Tibial nerve (tissue), 4 donors: ENCODE results near the gene MARVELD3. TPM values are rescaled to one million over a fixed set of nuclear protein-coding genes. Genes with fewer than 3 reads are reported as not detected.

Experiments used
- DNase-seq, 2 donors: peaks; one replicate each; pipeline ENCODE4 v3.0.0-alpha.2; 2019; ENCODE audit warnings: low spot score in 2 of 2
- H3K27ac ChIP-seq, 4 donors: fragments of 200-600 bp; sonication (generic) in 3 of 4; one replicate each; pipeline ENCODE4 v1.5.1; 2017 to 2019; ENCODE audit warnings: mild to moderate bottlenecking in 1 of 4
- H3K27me3 ChIP-seq, 2 donors: fragments of 200-600 bp; sonication (generic) in 1 of 2; one replicate each; pipeline versions ENCODE4 v1.5.1 to v1.6.0; 2017 to 2019
- H3K36me3 ChIP-seq, 3 donors: fragments of 200-600 bp; sonication (generic); one replicate each; pipeline ENCODE4 v1.5.1; 2018 to 2019
- H3K4me1 ChIP-seq, 4 donors: fragments of 200-600 bp; sonication (generic) in 3 of 4; one replicate each; pipeline ENCODE4 v1.5.1; 2017 to 2019
- H3K4me3 ChIP-seq, 4 donors: fragments of 200-600 bp; sonication (generic) in 3 of 4; one replicate each; pipeline ENCODE4 v1.5.1; 2017 to 2019; ENCODE audit warnings: mild to moderate bottlenecking in 1 of 4, moderate library complexity in 1 of 4
- H3K9me3 ChIP-seq, 4 donors: fragments of 200-600 bp; sonication (generic) in 3 of 4; one replicate each; pipeline ENCODE4 v1.5.1; 2017 to 2019
- CTCF ChIP-seq, 5 experiments: fragments of 200-600 bp in 3 of 5; fragments of 450-650 bp in 2 of 5; sonication (generic) in 3 of 5; IDR thresholded peaks; one replicate each; pipeline ENCODE4 v1.5.1; 2016 to 2019; ENCODE audit warnings: antibody characterized with exemption in 5 of 5, mild to moderate bottlenecking in 3 of 5, moderate library complexity in 2 of 5
- EP300 ChIP-seq, 2 donors: sonication (generic); formaldehyde crosslinking; IDR thresholded peaks; one replicate each; pipeline ENCODE4 v1.6.1; 2017; ENCODE audit warnings: antibody characterized with exemption in 2 of 2, mild to moderate bottlenecking in 1 of 2
- POLR2A ChIP-seq, 2 donors: fragments of 450-650 bp; IDR thresholded peaks; one replicate each; pipeline ENCODE4 v1.6.1; 2017; ENCODE audit warnings: antibody characterized with exemption in 2 of 2, mild to moderate bottlenecking in 2 of 2, moderate library complexity in 2 of 2
- WGBS, 2 donors: methylation state at CpG; one replicate each; pipeline ENCODE4 v1.1.5; 2018; 5-methylcytosine and 5-hydroxymethylcytosine counted together
- total RNA-seq, 4 donors: library from RNA; depleted of rRNA; stranded (reverse); fragments of >200 nt; gene quantifications; one replicate each; pipeline ENCODE4 v1.1.0, GENCODE V29; 2016

MARVELD3 gene
- total RNA-seq, 4 donors from 2014 or later: 0.60 TPM; not detected in 3

GRCh38 chr16:71649704-71650103 is 23.7 kb downstream of the MARVELD3 start:
- WGBS, 2 donors: 95% methylated on average over 7 of the region's 7 CpGs
- H3K27ac ChIP-seq: no peak overlapping the region
- peaks cover 0 to 69% (median 3%) of the 10 kb centered on the region in 3 donors for H3K36me3 ChIP-seq
- no peaks in the 10 kb centered on the region for H3K4me1 ChIP-seq
- H3K9me3 ChIP-seq: no peaks in the 10 kb centered on the region
- no peak overlapping the region for H3K4me3 ChIP-seq
- TF ChIP-seq EP300 (IDR thresholded peaks at IDR 0.05) (no peak), POLR2A (IDR thresholded peaks at IDR 0.05) (no peak), CTCF (IDR thresholded peaks at IDR 0.05) (no peak)
- no peak for DNase-seq
- H3K27me3 ChIP-seq: no peaks in the 10 kb centered on the region

GRCh38 chr16:71658771-71659170 is 32.8 kb downstream of the MARVELD3 start:
- TF ChIP-seq EP300 (IDR thresholded peaks at IDR 0.05) (no peak), CTCF (IDR thresholded peaks at IDR 0.05) (no peak), POLR2A (IDR thresholded peaks at IDR 0.05) (no peak)
- 93% methylated on average over 4 of the region's 4 CpGs for WGBS, 2 donors
- Histone ChIP-seq H3K9me3 (no peaks in the 10 kb centered on the region), H3K27me3 (no peaks in the 10 kb centered on the region), H3K4me1 (no peaks in the 10 kb centered on the region), H3K4me3 (no peak overlapping the region), H3K36me3 (peaks cover 0 to 82% (median 5%) of the 10 kb centered on the region in 3 donors), H3K27ac (no peak overlapping the region)
- DNase-seq: no peak

- peaks cover 0 to 82% (median 5%) of the 10 kb centered on the region in 3 donors for H3K36me3 ChIP-seq
- no peak for TF ChIP-seq POLR2A (IDR thresholded peaks at IDR 0.05)
- no peak for TF ChIP-seq CTCF (IDR thresholded peaks at IDR 0.05)
- no peak for TF ChIP-seq EP300 (IDR thresholded peaks at IDR 0.05)
- 96 to 100% methylated on average over 2 of the region's 2 CpGs for WGBS, 2 donors
- no peaks in the 10 kb centered on the region for H3K4me1 ChIP-seq
- no peaks in the 10 kb centered on the region for H3K27me3 ChIP-seq
- DNase-seq: no peak
- no peaks in the 10 kb centered on the region for H3K9me3 ChIP-seq
- H3K4me3 ChIP-seq: no peak overlapping the region
- no peak overlapping the region for H3K27ac ChIP-seq
Measured at GRCh38 chr16:71659471-71659870, 33.5 kb downstream of the MARVELD3 start.

- no peaks in the 10 kb centered on the region for H3K27me3 ChIP-seq
- H3K9me3 ChIP-seq: no peaks in the 10 kb centered on the region
- H3K36me3 ChIP-seq: peaks cover 0 to 95% (median 0%) of the 10 kb centered on the region in 3 donors
- TF ChIP-seq CTCF (IDR thresholded peaks at IDR 0.05) (no peak), POLR2A (IDR thresholded peaks at IDR 0.05) (no peak), EP300 (IDR thresholded peaks at IDR 0.05) (no peak)
- WGBS, 2 donors: 79 to 89% methylated on average over 1 of the region's 1 CpG
- no peak overlapping the region for H3K4me3 ChIP-seq
- H3K4me1 ChIP-seq: no peaks in the 10 kb centered on the region
- no peak overlapping the region for H3K27ac ChIP-seq
- no peak for DNase-seq
Measured at GRCh38 chr16:71666264-71666663, 40.3 kb downstream of the MARVELD3 start.

- no peak for DNase-seq
- H3K27me3 ChIP-seq: no peaks in the 10 kb centered on the region
- H3K27ac ChIP-seq: no peak overlapping the region
- H3K36me3 ChIP-seq: peaks cover 0 to 95% (median 0%) of the 10 kb centered on the region in 3 donors
- H3K4me3 ChIP-seq: no peak overlapping the region
- TF ChIP-seq POLR2A (IDR thresholded peaks at IDR 0.05) (no peak), EP300 (IDR thresholded peaks at IDR 0.05) (no peak), CTCF (IDR thresholded peaks at IDR 0.05) (no peak)
- no peaks in the 10 kb centered on the region for H3K9me3 ChIP-seq
- 68 to 74% methylated on average over 4 of the region's 4 CpGs for WGBS, 2 donors
- no peaks in the 10 kb centered on the region for H3K4me1 ChIP-seq
Measured at GRCh38 chr16:71666928-71667707, 41.1 kb downstream of the MARVELD3 start.
